Aorta (tissue), 5 donors: ENCODE results near the gene PEX26. TPM values are rescaled to one million over a fixed set of nuclear protein-coding genes. Genes with fewer than 3 reads are reported as not detected.

Experiments
- ATAC-seq: fragments of 200-7000 bp; cut with Tn5 transposase; one replicate; pipeline ENCODE4 v1.9.1; 2022; ENCODE audit warnings: moderate library complexity; ENCODE audit not compliant: low FRiP score
- DNase-seq, 2 donors: peaks; one replicate each; pipeline ENCODE4 v3.0.0-alpha.2; 2020
- H3K27ac ChIP-seq, 2 donors: one replicate each; pipeline ENCODE4 v1.5.1; 2013; ENCODE audit warnings: low read length in 2 of 2, mild to moderate bottlenecking in 2 of 2, moderate library complexity in 2 of 2, control low read depth in 1 of 2, inconsistent platforms in 1 of 2, low read depth in 1 of 2
- H3K27me3 ChIP-seq, 2 donors: one replicate each; pipeline ENCODE4 v1.6.1; 2013; ENCODE audit warnings: control low read depth in 1 of 2, low read length in 1 of 2, mild to moderate bottlenecking in 1 of 2, moderate library complexity in 1 of 2; ENCODE audit not compliant: insufficient read depth in 2 of 2, control insufficient read depth in 1 of 2
- H3K36me3 ChIP-seq, 2 donors: one replicate each; pipeline ENCODE4 v1.6.1; 2013; ENCODE audit warnings: control low read depth in 1 of 2, low read length in 1 of 2, mild to moderate bottlenecking in 1 of 2; ENCODE audit not compliant: insufficient read depth in 2 of 2, control insufficient read depth in 1 of 2
- H3K4me1 ChIP-seq, 2 donors: one replicate each; pipeline ENCODE4 v1.6.1; 2013; ENCODE audit warnings: low read length in 2 of 2, control low read depth in 1 of 2, mild to moderate bottlenecking in 1 of 2, moderate library complexity in 1 of 2; ENCODE audit not compliant: insufficient read depth in 2 of 2, control insufficient read depth in 1 of 2
- H3K4me3 ChIP-seq, 2 donors: one replicate each; pipeline ENCODE4 v1.5.1; 2013; ENCODE audit warnings: low read length in 2 of 2, control low read depth in 1 of 2, mild to moderate bottlenecking in 1 of 2
- H3K9me3 ChIP-seq: one replicate; pipeline ENCODE4 v1.6.1; 2013; ENCODE audit warnings: mild to moderate bottlenecking, low read length; ENCODE audit not compliant: control insufficient read depth
- WGBS, 2 donors: extraction: QIAGEN DNeasy Blood & Tissue Kit; methylation state at CpG; one replicate each; pipeline ENCODE4 v1.1.7; 2013; 5-methylcytosine and 5-hydroxymethylcytosine counted together
- intact Hi-C, 2 donors: fragments of 100-400 bp; cut with DNase I; formaldehyde crosslinking; loops; one replicate each; pipeline versions ENCODE4 v1.14.2 to v1.15.0; 2022
- polyA plus RNA-seq, 2 donors: library from polyadenylated mRNA; stranded (reverse); fragments of 200-250 nt; gene quantifications; one replicate each; pipeline ENCODE4 v1.2.3, GENCODE V29; 2013
- total RNA-seq, 2 donors: library from RNA; stranded (reverse); fragmentation: NEBNext Ultra II Directional; extraction: Animal tissue kit (Norgen Biotek cat#: 25700); gene quantifications; one replicate each; pipeline ENCODE4 v1.2.1, GENCODE V29; 2021
- donor health status: healthy with polysubstance abuse.
- donor health status: Bipolar disorder and iron deficiency.
- donor health status: DM: no; HTN: no; CAD: no.
- donor health status: DM: no; HTN: no; CAD: no.
- donor health status: DM: yes; HTN: yes; CAD: no.

Gene PEX26
- total and polyA plus RNA-seq, 4 donors = 10.9 to 34.1 (median 21.5) TPM

- ATAC-seq = no peak
- H3K36me3 ChIP-seq = no peaks in the 10 kb centered on the region
- H3K4me1 ChIP-seq = peaks cover 2 to 6% of the 10 kb centered on the region in 2 donors
- WGBS, 2 donors = 79 to 84% methylated on average over 12 of the region's 12 CpGs
- DNase-seq = peak in 1 of 2 donors; percentile 32
- H3K4me3 ChIP-seq = no peak overlapping the region
- no peaks in the 10 kb centered on the region for H3K27me3 ChIP-seq
- no peaks in the 10 kb centered on the region for H3K9me3 ChIP-seq
- no peak overlapping the region for H3K27ac ChIP-seq
- intact Hi-C loops = loop anchor here in 1 of 2 donors (5.0 kb wide), 1 partner anchor 34 kb away; no protein-coding TSS in a partner anchor
These were observed 11.5 kb upstream of the PEX26 start for GRCh38 chr22:18066181-18066859.

GRCh38 chr22:18067121-18067520 lies 10.7 kb upstream of the PEX26 start:
- no peak for ATAC-seq
- 89% methylated on average over 3 of the region's 3 CpGs for WGBS, 2 donors
- no peak overlapping the region for H3K4me3 ChIP-seq
- H3K4me1 ChIP-seq = peaks cover 2 to 6% of the 10 kb centered on the region in 2 donors
- peak in 1 of 2 donors; percentile 47 for DNase-seq
- H3K9me3 ChIP-seq = no peaks in the 10 kb centered on the region
- no peaks in the 10 kb centered on the region for H3K36me3 ChIP-seq
- no peaks in the 10 kb centered on the region for H3K27me3 ChIP-seq
- intact Hi-C loops = loop anchor here in 1 of 2 donors (5.0 kb wide), 1 partner anchor 35 kb away; no protein-coding TSS in a partner anchor
- peak overlapping the region; percentile 98 to 100 for H3K27ac ChIP-seq

- no peaks in the 10 kb centered on the region for H3K27me3 ChIP-seq
- intact Hi-C loops = loop anchor here in 1 of 2 donors (5.0 kb wide), 1 partner anchor 35 kb away; no protein-coding TSS in a partner anchor
- ATAC-seq (peak; percentile 51), DNase-seq (peak; percentile 44 to 78)
- peaks cover 2 to 6% of the 10 kb centered on the region in 2 donors for H3K4me1 ChIP-seq
- H3K4me3 ChIP-seq = no peak overlapping the region
- no peaks in the 10 kb centered on the region for H3K9me3 ChIP-seq
- peak overlapping the region; percentile 98 to 100 for H3K27ac ChIP-seq
- WGBS, 2 donors = 7 to 9% methylated on average over 14 of the region's 14 CpGs
- no peaks in the 10 kb centered on the region for H3K36me3 ChIP-seq
These were observed 10.0 kb upstream of the PEX26 start for GRCh38 chr22:18067548-18068341.

GRCh38 chr22:18068381-18068988 lies 9.3 kb upstream of the PEX26 start:
- Histone ChIP-seq H3K4me1 (peaks cover 2 to 6% of the 10 kb centered on the region in 2 donors), H3K36me3 (no peaks in the 10 kb centered on the region), H3K27ac (peak overlapping the region; percentile 98 to 100), H3K9me3 (no peaks in the 10 kb centered on the region), H3K27me3 (no peaks in the 10 kb centered on the region), H3K4me3 (no peak overlapping the region)
- ATAC-seq (peak; percentile 82), DNase-seq (peak; percentile 59 to 76)
- intact Hi-C loops = loop anchor here in 1 of 2 donors (5.0 kb wide), 1 partner anchor 36 kb away; no protein-coding TSS in a partner anchor
- WGBS, 2 donors = 5 to 8% methylated on average over 3 of the region's 3 CpGs

GRCh38 chr22:18069041-18069440 lies 8.7 kb upstream of the PEX26 start:
- intact Hi-C loops = loop anchor here in 1 of 2 donors (5.0 kb wide), 1 partner anchor 37 kb away; no protein-coding TSS in a partner anchor
- ATAC-seq (no peak), DNase-seq (no peak)
- H3K9me3 ChIP-seq = no peaks in the 10 kb centered on the region
- no peaks in the 10 kb centered on the region for H3K36me3 ChIP-seq
- H3K4me3 ChIP-seq = no peak overlapping the region
- peaks cover 2 to 6% of the 10 kb centered on the region in 2 donors for H3K4me1 ChIP-seq
- 18 to 26% methylated on average over 2 of the region's 2 CpGs for WGBS, 2 donors
- no peaks in the 10 kb centered on the region for H3K27me3 ChIP-seq
- H3K27ac ChIP-seq = peak overlapping the region; percentile 62 to 88

- 92 to 95% methylated on average over 4 of the region's 4 CpGs for WGBS, 2 donors
- no peak overlapping the region for H3K4me3 ChIP-seq
- intact Hi-C loops = loop anchor here (5.0 to 10.0 kb wide), 2 partner anchors 153 to 325 kb away; no protein-coding TSS in a partner anchor
These were observed 7.7 kb upstream of the PEX26 start for GRCh38 chr22:18070041-18070440.

GRCh38 chr22:18070556-18071306 lies 7.1 kb upstream of the PEX26 start:
- Histone ChIP-seq H3K4me1 (peaks cover 2 to 6% of the 10 kb centered on the region in 2 donors), H3K27me3 (no peaks in the 10 kb centered on the region), H3K9me3 (no peaks in the 10 kb centered on the region), H3K36me3 (no peaks in the 10 kb centered on the region), H3K27ac (no peak overlapping the region), H3K4me3 (no peak overlapping the region)
- WGBS, 2 donors = 86 to 90% methylated on average over 14 of the region's 14 CpGs
- no peak for ATAC-seq
- DNase-seq = peak in 1 of 2 donors; percentile 32
- intact Hi-C loops = loop anchor here (5.0 to 10.0 kb wide), 2 partner anchors 153 to 326 kb away; no protein-coding TSS in a partner anchor

More at GRCh38 chr22:18070041-18070440, 7.7 kb upstream of the PEX26 start:
- peaks cover 2 to 6% of the 10 kb centered on the region in 2 donors for H3K4me1 ChIP-seq
- ATAC-seq (no peak), DNase-seq (no peak)
- no peaks in the 10 kb centered on the region for H3K36me3 ChIP-seq
- H3K27ac ChIP-seq = no peak overlapping the region
- H3K9me3 ChIP-seq = no peaks in the 10 kb centered on the region
- H3K27me3 ChIP-seq = no peaks in the 10 kb centered on the region
